Activated CD8-positive, alpha-beta memory T cell treated with anti-CD3 and anti-CD28 coated beads for 36 hours (primary cell): ENCODE data around the gene GJE1. TPM values are rescaled to one million over a fixed set of nuclear protein-coding genes. Genes with fewer than 3 reads are reported as not detected.
"Not testable (repeated sequence)": the region's sequence is repeated elsewhere in the genome, so short reads cannot be mapped to it uniquely, and the experiment has no call there.

ENCODE experiments used
- CTCF ChIA-PET: fragments of 350-600 bp; sonication (Branson Sonifier 250); formaldehyde crosslinking; loops from one replicate; lab custom pipeline; 2021; ENCODE audit warnings: antibody characterized with exemption; lab: Charles Lee
- POLR2A ChIA-PET: fragments of 350-600 bp; sonication (Branson Sonifier 250); formaldehyde crosslinking; loops from one replicate; lab custom pipeline; 2021; ENCODE audit warnings: antibody characterized with exemption; lab: Charles Lee
- total RNA-seq, 2 experiments: library from RNA; stranded (reverse); gene quantifications; one replicate each; pipeline ENCODE4 v1.2.3, GENCODE V29; 2021

The GJE1 gene, protein sequence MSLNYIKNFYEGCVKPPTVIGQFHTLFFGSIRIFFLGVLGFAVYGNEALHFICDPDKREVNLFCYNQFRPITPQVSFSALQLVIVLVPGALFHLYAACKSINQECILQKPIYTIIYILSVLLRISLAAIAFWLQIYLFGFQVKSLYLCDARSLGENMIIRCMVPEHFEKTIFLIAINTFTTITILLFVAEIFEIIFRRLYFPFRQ
- not detected for total RNA-seq

DNA sequence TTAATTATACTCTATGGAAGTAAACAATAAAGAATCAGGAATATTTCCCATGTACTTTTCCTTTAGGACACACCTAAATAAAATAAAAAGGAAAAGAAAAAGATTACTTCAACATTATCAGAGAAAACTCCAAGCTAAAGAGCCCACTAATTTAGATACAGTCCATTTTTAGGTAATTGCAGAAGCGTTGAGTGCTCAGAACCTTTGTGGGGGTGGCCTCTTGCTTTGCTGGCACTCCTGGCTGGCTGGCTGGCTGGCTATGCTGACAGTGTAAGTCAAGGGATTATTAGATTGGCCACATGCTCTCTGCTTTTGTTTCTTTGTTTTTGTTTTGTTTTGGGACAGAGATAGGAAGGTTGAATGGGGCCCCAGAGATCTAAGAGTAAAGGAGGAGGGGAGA, at the start of gene GJE1:
Gene GJE1 (plus strand): TSS at position 301 of the 400 bp plus-strand sequence. CDS start 234 bp downstream, outside the sequence.
- POLR2A ChIA-PET: no interaction called here
- CTCF ChIA-PET: no interaction called here

DNA sequence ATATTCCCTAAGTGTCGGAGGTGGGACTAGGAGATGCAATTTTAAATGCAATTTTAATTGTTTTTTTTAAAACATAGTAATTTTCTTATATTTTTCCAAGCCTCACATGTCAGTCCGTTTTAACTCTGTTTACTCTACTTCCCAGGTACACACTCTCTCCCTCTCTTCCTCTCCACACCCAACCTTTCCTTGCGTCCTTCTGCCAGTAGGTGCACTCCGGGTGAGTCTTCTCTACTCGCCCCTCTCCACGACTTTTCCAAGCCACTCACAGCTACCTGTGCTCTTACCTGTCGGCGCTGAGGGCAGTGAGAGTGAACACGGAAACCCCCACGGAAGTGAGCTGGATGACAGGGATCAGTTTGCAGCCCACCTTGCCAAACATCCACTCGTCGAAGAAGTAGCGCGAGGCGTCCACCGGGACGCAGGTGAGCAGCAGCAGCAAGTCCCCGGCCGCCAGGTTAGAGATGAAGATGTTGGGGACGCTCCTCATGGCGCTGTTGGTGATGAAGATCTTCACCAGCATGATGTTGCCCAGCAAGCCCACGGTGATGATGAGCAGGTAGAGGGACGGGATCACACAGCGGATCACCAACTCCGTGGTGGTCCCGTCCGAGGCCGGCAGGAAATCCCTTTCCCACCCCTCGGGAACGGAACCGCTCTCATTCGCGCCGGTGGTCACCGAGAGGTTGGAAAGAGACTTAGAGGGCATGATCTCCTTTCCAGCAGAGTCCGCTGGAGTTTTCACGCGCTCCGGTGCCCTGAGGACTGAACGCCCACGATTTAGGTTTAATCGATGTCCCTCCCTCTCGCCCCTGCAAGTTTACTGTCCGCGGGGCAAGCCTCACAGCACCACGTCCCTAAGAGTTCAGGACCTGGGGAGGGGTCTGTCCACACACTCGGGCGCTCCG, 44.5 kb upstream of the GJE1 start:
- ChIA-PET CTCF (no interaction called here), POLR2A (no interaction called here)

DNA sequence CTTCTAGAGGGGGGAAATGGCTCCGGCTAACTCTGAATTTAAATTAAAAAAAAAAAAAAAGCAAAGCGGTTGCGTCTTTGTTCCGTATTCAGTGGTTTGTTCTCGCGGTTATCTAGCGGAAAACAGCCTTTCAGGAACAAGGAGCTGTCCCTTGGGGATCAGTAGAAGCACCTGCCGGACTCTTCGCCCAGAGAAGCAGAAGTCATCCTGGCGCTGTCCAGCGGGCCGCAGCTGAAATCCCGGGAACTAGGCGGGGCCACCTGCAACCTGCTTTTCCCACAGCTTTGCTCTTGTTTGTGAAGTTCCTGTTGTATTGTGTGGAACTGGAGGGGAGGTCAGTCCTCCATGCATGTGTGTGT, 43.9 kb upstream of the GJE1 start:
- ChIA-PET POLR2A (no interaction called here), CTCF (no interaction called here)

DNA sequence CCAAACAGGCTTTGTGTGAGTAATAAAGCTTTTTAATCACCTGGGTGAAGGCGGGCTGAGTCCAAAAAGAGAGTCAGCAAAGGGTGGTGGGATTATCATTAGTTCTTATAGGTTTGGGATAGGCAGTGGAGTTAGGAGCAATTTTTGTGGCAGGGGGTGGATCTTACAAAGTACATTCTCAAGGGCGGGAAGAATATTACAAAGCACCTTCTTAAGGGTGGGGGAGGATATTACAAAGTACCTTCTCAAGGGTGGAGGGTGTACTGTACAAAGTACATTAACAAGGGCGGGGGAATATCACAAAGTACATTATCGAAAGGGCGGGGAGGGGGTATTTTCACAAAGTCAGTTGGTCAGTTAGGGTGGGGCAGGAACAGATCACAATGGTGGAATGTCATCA, 27.9 kb upstream of the GJE1 start:
- CTCF ChIA-PET, POLR2A ChIA-PET: not testable (repeated sequence)

DNA sequence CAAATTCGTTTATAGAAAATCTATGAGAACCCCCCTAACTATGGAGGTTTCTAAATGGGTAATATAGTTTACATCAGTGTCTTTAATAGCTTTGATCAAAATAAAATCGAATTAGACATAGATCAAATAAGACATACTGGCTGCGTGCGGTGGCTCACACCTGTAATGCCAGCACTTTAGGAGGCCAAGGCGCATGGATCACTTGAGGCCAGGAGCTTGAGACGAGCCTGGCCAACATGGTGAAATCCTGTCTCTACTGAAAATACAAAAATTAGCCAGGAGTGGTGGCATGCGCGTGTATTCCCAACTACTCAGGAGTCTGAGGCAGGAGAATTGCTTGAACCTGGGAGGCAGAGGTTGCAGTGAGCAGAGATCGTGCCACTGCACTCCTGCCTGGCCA, 21.9 kb upstream of the GJE1 start:
- CTCF ChIA-PET: interaction anchor here (0.8 kb wide), 1 partner anchor 309 kb away, joined by 3 read pairs; no protein-coding TSS in a partner anchor
- POLR2A ChIA-PET: not testable (repeated sequence)

DNA sequence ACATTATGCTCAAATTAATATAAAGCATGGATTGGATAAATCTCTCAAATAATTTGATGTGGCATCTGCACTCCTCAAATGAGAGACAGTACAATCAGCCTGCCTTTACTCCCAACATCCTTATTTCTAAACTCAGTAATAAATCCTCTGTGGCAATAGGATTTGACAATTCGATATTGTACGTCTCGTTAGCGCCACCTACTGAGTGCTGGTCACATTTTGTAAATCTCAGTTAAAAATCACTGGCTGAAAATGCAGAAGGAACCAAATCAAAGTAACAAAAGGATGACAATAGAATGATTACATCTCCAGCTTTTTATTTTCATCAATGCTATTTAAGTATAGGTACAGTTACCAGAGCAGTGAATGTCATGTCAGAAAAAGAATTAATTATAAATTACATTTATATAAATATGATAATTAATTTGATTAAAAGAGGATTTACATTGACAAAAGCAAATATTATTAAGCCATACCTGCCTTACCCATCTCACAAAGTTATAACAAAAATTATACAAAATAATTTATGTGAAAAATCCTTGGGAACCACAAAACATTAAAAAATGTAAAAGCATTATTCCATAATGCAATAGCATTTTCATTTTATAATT, 20.2 kb upstream of the GJE1 start:
- ChIA-PET CTCF (no interaction called here), POLR2A (no interaction called here)

DNA sequence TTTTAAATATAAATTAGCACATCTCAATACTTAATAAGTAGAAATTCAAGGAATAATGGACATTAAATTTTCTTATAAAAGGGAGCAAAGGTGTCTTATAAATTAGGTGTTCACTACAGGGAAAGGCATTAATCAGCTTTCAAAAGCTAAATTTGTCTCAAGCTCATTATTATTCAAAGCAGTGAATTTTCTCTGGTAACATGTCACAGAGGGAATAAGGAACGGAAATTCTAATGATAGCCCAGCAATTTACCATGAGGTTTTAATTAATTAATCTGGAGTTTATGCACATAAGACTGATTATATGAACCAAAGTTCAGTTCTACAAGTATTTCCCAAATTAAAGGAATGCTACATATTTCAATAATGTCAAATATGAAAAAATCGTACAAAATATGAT, 15.4 kb upstream of the GJE1 start:
- ChIA-PET POLR2A (no interaction called here), CTCF (no interaction called here)

DNA sequence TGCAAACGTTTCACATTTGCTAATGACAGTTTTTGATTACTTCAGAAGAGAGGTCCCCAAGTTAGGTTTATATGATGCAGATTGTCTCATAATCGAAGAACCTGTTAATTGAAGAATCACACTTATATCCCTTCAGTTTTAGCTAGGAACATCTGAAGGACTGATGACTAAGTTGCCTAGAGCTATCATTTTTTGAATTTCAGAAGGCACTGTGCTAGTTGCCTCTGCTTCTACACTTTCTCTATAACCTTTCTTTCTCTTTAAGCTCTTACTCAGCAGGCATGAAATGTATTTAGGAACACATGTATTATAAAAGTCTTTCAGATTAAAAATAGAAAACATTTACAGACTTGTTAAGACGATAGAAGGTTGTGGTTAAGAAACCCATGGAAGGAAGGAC, 14.4 kb upstream of the GJE1 start:
- POLR2A ChIA-PET: no interaction called here
- CTCF ChIA-PET: no interaction called here

DNA sequence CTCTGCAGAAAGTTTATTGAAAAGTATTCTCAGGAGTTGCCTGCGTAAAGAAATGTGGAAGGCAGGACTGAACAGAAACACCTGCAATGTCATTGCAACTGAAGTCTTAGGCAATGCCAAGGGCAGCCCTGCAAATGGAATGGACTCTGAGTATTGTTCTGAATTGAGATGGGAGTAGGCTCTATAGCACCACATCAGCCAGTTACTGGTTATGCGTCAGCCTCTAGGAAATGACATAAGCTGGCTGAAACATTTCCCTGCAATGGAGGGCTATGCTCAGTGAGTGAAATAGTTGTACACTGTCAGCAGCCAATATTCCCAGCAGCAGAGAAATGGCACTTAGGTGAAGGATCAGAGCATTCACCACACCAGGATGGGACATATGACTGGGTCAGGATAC, 13.8 kb upstream of the GJE1 start:
- ChIA-PET POLR2A (no interaction called here), CTCF (no interaction called here)

DNA sequence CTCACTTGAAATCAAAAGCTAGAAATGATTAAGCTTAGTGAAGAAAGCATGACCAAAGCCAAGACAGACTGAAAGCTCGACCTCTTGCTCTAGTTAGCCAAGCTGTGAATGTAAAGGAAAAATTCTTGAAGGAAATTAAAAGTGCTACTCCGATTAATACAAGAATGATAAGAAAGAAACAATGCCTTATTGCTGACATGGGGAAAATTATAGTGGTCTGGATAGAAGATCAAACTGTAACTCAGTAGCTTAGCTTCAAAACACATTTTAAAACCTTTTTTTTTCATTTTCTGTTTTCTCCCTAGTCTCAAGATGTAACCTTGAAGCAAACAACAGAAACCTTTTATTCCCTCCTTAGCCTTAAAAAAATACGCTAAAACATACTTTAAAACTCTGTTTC, 11.4 kb upstream of the GJE1 start:
- CTCF ChIA-PET: interaction anchor here (1.1 kb wide), 1 partner anchor 86 kb away, joined by 3 read pairs; no protein-coding TSS in a partner anchor
- POLR2A ChIA-PET: no interaction called here

DNA sequence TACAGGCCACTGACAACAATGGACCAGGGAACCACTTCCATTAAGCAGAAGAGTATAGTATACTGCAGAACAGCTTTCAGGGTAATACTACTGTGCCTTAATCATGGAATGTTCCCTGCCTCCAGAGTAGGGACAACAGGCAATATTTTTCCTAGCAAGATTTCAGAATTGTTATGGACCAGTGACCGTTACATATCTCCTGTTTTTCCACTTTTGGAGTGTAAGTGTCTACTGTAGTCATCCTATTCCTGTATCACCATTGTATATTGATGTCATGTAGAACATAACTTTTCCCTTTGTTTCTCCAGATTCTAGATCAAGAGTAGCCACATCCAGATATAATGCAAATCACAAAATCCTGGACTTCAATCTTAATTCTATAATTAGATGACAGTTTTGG, 1.9 kb upstream of the GJE1 start:
- CTCF ChIA-PET: no interaction called here
- POLR2A ChIA-PET: no interaction called here

DNA sequence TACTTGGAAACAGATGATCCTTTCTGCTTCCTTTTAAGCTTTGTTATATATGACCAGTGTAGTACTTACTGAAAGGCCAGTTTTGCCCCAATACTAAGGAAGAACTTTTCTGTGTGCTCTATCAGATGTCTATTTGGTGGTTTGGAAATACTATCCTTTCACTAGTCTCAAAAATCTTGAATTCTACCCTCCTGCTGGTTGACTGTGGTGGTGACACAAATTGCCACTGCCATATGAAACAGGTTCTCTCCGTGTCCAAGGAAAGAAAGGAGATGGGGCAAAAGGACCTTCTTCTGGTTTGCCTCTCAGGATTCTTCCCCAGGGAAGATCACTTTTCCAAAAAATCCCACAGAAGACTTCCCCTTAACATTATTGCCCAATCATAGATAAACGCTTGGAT, 6.2 kb downstream of the GJE1 start:
- POLR2A ChIA-PET: no interaction called here

DNA sequence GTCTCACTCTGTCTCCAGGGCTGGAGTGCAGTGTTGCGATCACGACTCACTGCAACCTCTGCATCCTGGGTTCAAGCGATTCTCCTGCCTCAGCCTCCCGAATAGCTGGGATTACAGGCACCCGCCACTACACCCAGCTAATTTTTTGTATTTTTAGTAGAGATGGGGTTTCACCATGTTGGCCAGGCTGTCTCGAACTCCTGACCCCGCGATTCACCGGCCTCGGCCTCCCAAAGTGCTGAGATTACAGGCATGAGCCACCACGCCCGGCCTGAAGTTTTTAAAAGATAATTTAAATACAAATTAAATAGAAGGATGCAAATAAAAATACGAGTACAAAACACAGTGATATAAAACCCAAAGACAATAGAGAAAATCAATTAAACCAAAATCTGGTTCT, 8.8 kb downstream of the GJE1 start:
- POLR2A ChIA-PET, CTCF ChIA-PET: not testable (repeated sequence)

More for the DNA sequence above, 6.2 kb downstream of the GJE1 start:
- CTCF ChIA-PET: no interaction called here

DNA sequence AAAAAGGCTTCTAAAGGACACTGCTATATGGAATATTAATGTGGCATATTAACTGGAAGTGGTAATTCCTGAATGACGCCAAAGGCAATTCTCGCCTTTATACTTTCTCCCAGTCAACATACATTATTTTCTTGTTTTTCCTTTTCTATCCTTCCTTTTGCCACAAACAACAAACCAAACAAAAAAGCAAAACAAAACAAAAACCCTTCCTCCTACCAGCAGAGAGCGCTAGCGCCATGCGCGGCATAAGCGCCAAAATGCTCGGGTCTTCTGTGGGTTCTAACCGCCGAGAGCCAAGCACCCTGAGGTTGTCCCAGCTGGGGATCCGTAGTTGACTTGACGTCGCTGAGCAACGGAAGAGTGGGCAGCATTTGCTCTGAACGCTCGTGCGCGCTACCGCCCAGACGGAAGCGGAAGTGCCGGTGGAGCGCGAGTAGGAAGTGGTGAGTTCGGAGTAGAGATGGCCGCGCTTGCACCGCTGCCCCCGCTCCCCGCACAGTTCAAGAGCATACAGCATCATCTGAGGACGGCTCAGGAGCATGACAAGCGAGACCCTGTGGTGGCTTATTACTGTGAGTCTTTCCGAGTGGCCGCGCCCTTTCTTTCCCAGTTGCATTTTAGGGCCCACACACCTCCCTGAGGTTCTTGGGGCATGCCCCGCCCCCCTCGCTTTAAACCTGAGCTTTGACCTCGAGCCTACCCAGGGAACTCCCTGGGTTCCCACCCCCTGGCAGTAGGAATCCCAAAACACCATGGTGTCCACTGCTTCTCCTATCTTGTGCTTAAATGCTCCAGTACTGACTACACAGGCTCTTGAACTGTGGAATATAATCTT, 14.3 kb downstream of the GJE1 start, which contains the start of the genes NMBR and VTA1:
Gene NMBR (minus strand): TSS at position 295 of the 835 bp plus-strand sequence. CDS start 58,464 bp downstream, outside the sequence.
Gene VTA1 (plus strand): TSS at position 436 of the 835 bp plus-strand sequence. CDS start 25 bp downstream, at position 461.
- CTCF ChIA-PET: interaction anchor here (0.7 to 2.0 kb wide), 8 partner anchors 18 to 1243 kb away, joined by 3 to 5 read pairs (median 3); no protein-coding TSS in a partner anchor
- POLR2A ChIA-PET: no interaction called here

DNA sequence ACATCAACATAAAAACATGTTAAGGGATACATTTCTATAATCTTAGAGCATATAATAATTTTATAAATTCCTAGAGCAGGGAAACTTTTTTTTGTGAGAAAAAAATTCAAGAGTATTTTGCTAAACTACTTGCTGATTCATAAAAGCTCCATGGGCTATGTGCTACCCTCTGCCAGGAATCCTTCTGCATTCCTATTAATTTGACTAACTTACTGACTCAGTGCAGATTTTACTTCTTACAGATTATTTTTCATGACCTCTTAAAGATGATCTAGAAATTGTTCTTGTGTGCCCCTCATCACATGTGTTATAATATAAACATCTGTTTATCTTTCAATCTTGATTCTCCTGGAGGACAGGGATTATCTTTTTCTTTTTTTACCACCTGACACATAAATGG, 20.0 kb downstream of the GJE1 start:
- ChIA-PET CTCF (no interaction called here), POLR2A (no interaction called here)

DNA sequence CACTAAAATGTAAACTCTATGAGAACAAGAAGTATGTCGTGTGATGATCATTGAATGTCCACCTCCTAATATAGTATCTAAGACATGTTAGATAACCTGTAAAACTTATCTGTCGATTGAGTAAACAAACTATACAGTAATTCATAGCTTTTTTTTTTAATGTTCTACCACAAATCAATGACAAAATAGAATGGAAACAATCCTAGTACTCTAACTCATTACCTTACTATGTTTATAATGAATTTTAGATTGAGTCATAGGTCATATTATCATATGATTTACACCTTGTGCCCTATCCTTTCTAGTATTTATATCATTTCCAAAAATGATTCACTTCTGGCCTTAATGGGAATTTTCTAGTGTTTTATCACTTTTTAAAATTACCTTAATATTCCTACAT, 20.5 kb downstream of the GJE1 start:
- CTCF ChIA-PET: no interaction called here
- POLR2A ChIA-PET: no interaction called here

DNA sequence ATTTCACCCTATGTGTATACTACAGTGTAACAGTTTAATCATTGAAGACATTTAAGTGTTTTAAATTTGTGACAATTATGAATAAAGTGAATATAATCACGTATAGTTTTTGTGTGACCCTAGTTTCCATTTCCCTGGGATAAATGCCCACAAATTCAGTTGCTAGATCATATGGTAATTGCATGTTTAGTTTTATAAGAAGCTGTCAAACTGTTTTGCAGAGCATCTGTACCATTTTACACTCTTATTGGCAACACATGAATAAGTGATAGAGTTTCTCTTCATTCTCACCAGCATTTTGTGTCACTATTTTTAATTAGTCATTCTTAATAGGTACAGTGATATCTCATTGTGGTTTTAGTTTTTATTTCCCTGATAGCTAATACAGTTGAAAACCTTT, 21.6 kb downstream of the GJE1 start:
- POLR2A ChIA-PET: interaction anchor here (0.6 kb wide), 1 partner anchor 776 kb away, joined by 3 read pairs; no protein-coding TSS in a partner anchor
- CTCF ChIA-PET: no interaction called here

DNA sequence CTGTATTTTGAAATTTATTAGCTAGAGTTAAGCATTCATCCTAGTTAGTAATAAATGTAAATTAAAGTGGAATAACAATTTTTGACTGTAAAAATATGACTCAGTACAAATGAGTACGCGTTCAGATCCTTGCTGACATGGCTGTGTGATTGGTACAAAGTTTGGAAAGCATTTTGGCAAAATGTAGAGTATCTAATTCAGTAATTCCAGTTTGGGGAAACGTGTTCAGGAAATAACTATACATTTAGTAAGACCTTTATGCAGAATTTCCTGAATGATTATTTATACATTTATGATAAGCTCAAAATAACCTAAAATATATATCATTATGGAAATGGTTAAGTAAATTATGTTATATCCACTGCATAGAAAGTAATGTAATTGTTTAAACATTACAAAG, 22.4 kb downstream of the GJE1 start:
- ChIA-PET CTCF (no interaction called here), POLR2A (no interaction called here)
